CD4-positive, alpha-beta T cell treated with Interleukin-4 for 4 hours (primary cell): ENCODE results near the gene SCN4A.
"Not testable (repeated sequence)": the region's sequence is repeated elsewhere in the genome, so short reads cannot be mapped to it uniquely, and the experiment has no call there.

Experiments used
- DNase-seq: peaks from one replicate; pipeline ENCODE4 v3.0.0-alpha.2; 2020

The SCN4A gene

GRCh38 chr17:63984651-63985386 lies 12.1 kb upstream of the SCN4A start:
- peak; percentile 87 for DNase-seq

DNA sequence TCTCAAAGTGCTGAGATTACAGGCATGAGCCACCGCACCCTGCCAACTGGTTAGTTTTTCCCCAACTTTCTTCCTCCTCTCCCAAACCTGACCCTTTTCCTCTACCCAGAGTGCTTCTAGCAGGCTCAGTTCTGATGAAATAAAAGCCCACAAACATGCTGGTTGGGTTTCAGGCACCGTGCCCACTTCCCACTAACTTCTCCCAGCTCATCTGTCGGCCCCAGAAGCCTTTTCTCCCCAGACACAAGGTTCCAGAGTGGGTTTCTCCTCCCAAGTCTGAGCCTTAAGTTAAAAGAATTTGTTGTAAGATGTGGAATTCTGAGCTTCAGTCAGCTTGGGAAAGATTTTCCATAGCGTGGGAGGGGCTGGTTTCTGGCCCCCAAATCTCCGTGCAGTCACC lies 11.5 kb upstream of the SCN4A start:
- no peak for DNase-seq

DNA sequence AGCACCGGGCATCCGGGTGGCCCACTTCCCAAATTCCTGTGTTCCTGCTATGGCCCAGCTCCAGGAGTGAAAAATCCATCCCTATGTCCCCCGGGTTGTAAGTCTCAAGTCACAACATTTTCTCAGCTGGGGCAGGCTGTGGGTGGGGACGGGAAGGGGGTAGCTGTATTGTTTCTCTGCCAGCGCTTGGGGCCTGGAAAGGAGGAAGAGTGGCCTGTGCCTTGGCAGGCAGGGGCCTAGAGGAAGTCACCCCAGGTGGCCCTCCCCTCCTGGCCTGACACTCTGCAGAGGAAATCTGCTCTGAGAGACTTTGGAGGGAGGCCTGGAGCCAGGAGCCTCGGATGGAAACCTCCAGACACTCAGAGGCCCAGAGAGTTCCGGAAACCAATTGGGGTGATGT lies 10.6 kb upstream of the SCN4A start:
- no peak for DNase-seq

- DNase-seq: not testable (repeated sequence)
Measured at GRCh38 chr17:63982641-63983040, 9.9 kb upstream of the SCN4A start.

- no peak for DNase-seq
Measured at GRCh38 chr17:63978272-63979200, 5.8 kb upstream of the SCN4A start.

GRCh38 chr17:63976702-63977101 lies 4.0 kb upstream of the SCN4A start:
- no peak for DNase-seq

GRCh38 chr17:63975541-63976092 lies 2.9 kb upstream of the SCN4A start:
- no peak for DNase-seq

- DNase-seq: no peak
Measured at GRCh38 chr17:63974594-63975192, 2.0 kb upstream of the SCN4A start.

DNA sequence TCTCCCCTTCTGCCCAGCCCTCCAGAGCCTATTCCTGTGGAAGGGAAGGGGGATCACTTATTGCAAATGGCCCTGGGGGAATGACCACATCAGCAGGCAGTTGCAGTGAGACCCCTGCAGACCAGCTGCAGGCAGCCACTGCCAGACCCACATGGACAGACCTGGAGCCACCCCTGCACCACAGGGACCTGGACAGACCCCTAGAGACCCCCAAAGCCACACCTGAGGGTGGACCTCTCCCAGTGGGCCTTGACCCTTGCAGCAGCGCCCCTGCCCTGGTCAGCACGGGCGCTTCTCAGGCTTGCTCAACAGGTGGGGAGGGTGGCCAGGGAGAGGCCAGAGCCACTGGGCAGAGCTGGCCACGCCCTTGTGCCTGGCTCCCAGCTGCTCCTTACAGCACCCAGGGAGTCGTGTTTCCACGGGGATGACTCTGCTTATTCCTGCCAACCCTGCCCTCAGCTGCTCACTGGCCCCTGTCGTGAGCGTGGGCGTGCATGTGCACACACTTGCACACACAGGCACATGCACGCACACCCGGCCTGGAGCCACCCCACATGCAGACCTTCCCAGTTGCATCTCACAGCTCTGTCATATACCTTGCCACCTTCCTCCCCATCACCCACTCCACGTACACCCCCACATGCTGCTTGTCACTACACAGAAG lies 1.3 kb upstream of the SCN4A start:
- no peak for DNase-seq

GRCh38 chr17:63973247-63973646 lies 529 bp upstream of the SCN4A start:
- no peak for DNase-seq

DNA sequence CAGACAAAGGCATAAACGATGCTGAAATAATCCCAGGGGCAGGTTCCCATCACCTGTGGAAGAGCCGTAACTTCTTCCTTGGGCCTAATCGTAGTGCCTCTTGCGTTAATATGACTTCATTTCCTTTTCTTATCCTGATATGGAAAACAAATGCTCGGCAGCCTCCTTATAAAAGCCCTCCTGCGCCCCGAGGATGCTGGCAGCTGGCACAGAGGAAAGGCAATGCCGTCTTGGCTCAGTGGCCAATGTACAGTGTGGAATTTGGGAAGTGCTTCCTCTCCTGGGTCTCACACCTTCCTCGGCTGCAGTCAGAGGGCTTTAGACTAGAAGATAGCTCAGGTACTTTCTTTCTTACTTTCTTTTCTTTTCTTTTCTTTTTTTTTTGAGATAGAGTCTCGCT lies 3.4 kb downstream of the SCN4A start:
- DNase-seq: no peak

DNA sequence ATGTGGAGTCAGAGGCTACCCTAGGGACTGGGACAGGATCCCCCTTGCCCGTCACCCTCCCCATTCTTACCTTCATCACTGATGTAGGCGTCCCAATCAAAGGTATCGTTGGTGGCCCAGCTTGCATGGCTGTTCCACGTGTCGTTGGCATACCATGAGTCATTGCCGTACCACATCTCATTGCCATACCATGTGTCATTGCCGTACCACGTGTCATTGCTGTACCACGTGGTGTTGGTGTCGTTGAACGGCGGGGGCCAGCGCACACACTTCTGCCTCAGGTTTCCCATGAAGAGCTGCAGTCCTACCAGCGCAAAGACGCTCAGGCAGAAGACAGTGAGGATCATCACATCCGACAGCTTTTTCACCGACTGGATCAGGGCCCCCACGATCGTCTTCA lies 4.8 kb downstream of the SCN4A start:
- DNase-seq: peak; percentile 20

- peak; percentile 8 for DNase-seq
Measured at GRCh38 chr17:63966646-63967264, 6.0 kb downstream of the SCN4A start.

GRCh38 chr17:63963123-63963522 lies 9.6 kb downstream of the SCN4A start:
- DNase-seq: no peak

- DNase-seq: no peak
Measured at GRCh38 chr17:63962298-63962744, 10.4 kb downstream of the SCN4A start.

DNA sequence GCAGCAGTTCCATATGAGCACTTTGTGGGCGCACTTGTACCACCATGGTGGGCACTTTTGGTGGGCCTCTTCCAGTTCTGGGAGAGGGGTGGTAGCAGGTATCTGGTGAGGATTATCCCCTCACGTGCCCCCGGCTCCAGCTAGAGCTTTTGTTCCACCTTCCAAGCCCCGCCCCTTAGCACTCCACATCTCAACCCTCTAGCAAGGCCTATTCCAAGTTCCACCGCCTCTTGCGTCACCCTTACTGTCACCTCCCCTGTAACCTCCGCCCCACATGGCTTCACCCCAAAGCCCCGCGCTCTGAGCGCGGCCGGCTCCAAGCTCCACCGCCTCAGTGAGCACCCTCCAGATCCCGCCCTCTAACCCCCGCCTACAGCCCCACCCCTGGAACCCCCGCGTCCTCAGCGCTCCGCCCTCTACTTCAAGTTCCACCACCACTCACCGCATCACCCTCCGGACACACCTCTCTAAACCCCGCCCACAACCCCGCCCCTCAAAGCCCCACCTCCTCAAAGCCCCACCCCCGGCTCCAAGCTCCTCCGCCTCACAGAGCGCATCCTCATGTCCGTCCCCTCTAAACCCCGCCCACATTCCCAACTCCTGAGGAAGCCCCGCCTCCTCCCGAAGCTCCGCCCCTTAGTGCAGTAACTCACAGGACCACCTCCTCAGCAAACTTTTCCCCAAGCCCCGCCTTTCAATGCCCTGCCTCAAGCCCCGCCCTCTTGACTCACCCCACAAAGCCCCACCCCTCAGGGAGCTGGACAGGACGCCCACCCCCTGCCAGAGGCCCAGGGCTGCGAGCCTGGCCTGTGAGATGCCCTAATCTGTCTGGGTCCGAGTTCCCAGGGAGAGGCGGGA lies 11.1 kb downstream of the SCN4A start:
- DNase-seq: peak; percentile 8

DNA sequence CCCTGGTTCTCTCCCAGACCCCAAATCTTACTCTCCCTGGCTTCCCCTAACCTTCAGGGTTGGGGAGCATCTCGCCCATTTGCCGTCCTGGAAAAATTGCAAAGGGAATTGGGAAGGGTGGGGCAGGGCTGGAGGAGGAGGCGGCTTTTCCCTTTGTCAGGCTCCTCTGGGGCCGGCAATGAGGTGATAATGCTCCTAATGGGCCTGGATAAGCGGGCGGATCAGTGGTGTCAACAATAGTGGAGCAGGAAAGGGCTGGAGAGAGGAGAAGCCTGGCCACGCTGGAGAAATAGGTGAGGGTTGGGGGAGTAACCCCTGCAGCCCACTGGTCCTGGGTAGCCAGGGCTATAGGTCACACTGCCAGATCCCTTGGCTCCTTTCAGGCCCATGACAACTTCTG lies 12.3 kb downstream of the SCN4A start:
- DNase-seq: no peak

DNA sequence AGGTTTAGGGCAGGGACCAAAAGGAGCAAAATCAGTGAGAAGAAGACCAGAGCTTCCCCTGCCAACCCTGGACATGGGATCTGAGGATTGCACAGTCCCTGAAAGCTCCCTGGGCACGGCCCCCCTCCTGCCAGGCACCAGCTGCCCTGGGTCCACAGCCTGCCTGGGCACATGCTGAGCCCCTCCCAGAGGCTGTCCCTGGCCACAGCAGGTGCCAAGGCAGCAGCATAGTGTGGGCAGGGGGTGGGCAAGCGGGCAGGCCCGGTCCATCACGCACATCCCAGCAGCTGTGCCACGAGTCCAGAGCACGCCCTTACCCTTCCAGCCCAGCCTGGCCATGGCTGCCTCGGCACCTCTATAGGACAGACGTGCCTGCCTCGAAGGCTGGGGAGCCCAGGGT lies 12.7 kb downstream of the SCN4A start:
- DNase-seq: no peak

DNA sequence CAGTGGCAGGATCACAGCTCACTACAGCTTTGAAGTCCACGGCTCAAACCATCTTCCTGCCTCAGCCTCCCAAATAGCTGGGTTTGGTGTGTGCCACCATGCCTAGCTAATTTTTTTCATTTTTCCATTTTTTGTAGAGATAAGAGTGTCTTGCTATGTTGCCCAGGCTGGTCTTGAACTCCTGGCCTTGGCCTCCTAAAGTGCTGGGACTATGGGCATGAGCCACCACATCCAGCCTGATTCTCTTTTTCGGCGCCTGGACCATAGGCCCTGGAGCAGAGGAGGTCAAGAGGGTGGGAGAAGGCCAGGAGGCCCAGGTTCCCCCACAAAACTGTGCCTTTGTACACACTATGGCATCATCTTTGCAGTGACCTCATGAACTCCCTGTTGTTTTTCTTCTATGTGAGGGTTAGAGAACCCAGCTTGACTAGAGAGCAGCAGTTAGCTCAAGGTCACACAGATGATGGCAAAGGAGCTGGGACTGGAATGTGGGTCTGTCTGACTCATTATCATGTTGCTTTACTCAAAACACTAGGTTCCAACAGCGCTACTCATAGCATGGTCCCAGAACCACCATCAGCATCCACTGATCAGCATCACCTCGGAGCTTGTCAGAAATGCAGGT lies 16.3 kb downstream of the SCN4A start:
- DNase-seq: no peak

DNA sequence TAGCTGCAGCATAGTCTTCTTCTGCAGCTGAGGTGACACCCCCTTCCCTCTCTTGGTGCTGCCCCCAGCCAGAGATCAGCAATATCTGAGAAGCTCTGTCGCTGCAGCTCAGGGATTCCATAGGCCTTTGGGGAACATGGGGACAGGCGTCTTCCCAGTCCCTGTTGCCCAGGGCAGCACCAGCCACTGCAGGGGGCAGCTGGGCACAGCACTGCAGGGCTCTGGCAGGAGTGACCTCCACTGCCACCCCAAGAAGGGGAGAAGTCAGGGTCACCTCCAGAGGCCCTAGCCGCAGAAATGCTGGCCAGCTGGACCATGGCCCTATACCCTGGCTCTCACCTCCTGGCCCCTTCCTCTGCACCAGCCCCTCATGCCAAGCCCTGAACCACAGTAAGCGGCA lies 16.9 kb downstream of the SCN4A start:
- no peak for DNase-seq

- DNase-seq: no peak
Measured at GRCh38 chr17:63955232-63955631, 17.5 kb downstream of the SCN4A start.
